Activated T-helper 2 cell treated with anti-CD3 and anti-CD28 coated beads, Interferon-gamma antibody, Interleukin-2, Interleukin-4, amounts not matched to agents 10 μg/mL and 5 μg/mL and 100 μg/mL, durations not matched to agents 14 hours and 24 hours and 36 hours (primary cell): ENCODE results near the gene NPLOC4. TPM values are rescaled to one million over a fixed set of nuclear protein-coding genes. Genes with fewer than 3 reads are reported as not detected.

Source experiments
- total RNA-seq: library from RNA; stranded (reverse); gene quantifications from 2 replicates; pipeline ENCODE4 v1.2.3, GENCODE V29; 2022

NPLOC4 gene
- total RNA-seq, 1 donor from 2014 or later, result 138 TPM

Other genes with a start within 250 kb of the NPLOC4 start
- 0.90 and 0.91 TPM in 2 replicates for gene BAHCC1, start 241.7 kb downstream of the NPLOC4 start, total RNA-seq
- 4,152 and 4,174 TPM in 2 replicates for gene ACTG1, start 124.3 kb downstream of the NPLOC4 start, total RNA-seq
- 1.1 TPM in 2 replicates for gene FSCN2, start 108.7 kb downstream of the NPLOC4 start, total RNA-seq
- gene FAAP100, start 84.8 kb downstream of the NPLOC4 start, total RNA-seq, result 61.6 and 64.4 TPM in 2 replicates
- gene TSPAN10, start 84 bp upstream of the NPLOC4 start, total RNA-seq, result 0.30 and 0.44 TPM in 2 replicates
- gene PDE6G, start 19.4 kb upstream of the NPLOC4 start, total RNA-seq, result 11.1 and 15.4 TPM in 2 replicates
- 51.3 and 52.7 TPM in 2 replicates for gene OXLD1, start 29.5 kb upstream of the NPLOC4 start, total RNA-seq
- gene CCDC137, start 29.6 kb upstream of the NPLOC4 start, total RNA-seq, result 50.8 and 51.7 TPM in 2 replicates
- gene ARL16, start 46.7 kb upstream of the NPLOC4 start, total RNA-seq, result 33.3 and 35.0 TPM in 2 replicates
- gene HGS, start 46.9 kb upstream of the NPLOC4 start, total RNA-seq, result 130 and 134 TPM in 2 replicates
- 175 and 179 TPM in 2 replicates for gene MRPL12, start 66.3 kb upstream of the NPLOC4 start, total RNA-seq
- 36.4 and 39.5 TPM in 2 replicates for gene SLC25A10, start 75.2 kb upstream of the NPLOC4 start, total RNA-seq
- gene GCGR, start 167.0 kb upstream of the NPLOC4 start, total RNA-seq, result not detected in 2 replicates
- 42.5 and 42.9 TPM in 2 replicates for gene MCRIP1, start 196.2 kb upstream of the NPLOC4 start, total RNA-seq
- not detected in 2 replicates for gene PPP1R27, start 197.9 kb upstream of the NPLOC4 start, total RNA-seq
- gene P4HB, start 223.4 kb upstream of the NPLOC4 start, total RNA-seq, result 545 and 603 TPM in 2 replicates
- 713 and 715 TPM in 2 replicates for gene ARHGDIA, start 234.2 kb upstream of the NPLOC4 start, total RNA-seq